Panc1 (cell line): ENCODE data around the gene GNG4.

Experiments used
- POLR2AphosphoS5 ChIP-seq: IDR thresholded peaks from 2 replicates; pipeline ENCODE4 v1.6.1; 2012; ENCODE audit warnings: mild to moderate bottlenecking, low read depth, low read length, moderate library complexity
- SIN3A ChIP-seq: IDR thresholded peaks from 2 replicates; pipeline ENCODE4 v1.6.1; 2012; ENCODE audit warnings: low read depth, mild to moderate bottlenecking, low read length, moderate library complexity, borderline replicate concordance; ENCODE audit not compliant: insufficient read depth
- TF ChIP-seq, protein P1 (sequence below): fragments of 450-650 bp; IDR thresholded peaks from 2 replicates; pipeline ENCODE4 v1.5.1; 2017; ENCODE audit warnings: mild to moderate bottlenecking
- TF ChIP-seq, protein P2 (sequence below), 2 experiments: IDR thresholded peaks; 2 replicates each; pipeline ENCODE4 v1.6.1; 2011 to 2012; ENCODE audit warnings: low read depth in 2 of 2, control low read depth in 1 of 2, low read length in 1 of 2, mild to moderate bottlenecking in 1 of 2, moderate library complexity in 1 of 2; ENCODE audit not compliant: insufficient read depth in 1 of 2

DNA sequence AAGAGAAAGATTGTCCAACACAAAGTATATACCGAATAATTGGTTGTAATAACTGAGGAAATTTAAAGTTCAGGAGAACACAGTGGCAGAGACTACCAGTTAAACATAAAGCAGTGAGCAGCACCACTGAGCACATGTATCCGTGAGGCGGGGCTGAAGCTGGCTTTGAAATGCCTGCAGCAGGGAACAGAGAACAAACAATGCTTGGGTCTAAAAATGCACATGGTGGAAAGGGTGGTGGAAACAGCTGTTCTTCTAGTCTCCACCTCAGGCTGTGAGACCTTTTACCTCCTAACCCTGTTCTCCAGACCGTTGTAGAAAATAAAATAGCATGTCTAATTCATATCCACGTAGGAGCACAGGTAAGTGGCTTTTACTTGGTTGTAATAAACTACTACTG, 7.7 kb upstream of the GNG4 start:
- TF ChIP-seq, protein P1, sequence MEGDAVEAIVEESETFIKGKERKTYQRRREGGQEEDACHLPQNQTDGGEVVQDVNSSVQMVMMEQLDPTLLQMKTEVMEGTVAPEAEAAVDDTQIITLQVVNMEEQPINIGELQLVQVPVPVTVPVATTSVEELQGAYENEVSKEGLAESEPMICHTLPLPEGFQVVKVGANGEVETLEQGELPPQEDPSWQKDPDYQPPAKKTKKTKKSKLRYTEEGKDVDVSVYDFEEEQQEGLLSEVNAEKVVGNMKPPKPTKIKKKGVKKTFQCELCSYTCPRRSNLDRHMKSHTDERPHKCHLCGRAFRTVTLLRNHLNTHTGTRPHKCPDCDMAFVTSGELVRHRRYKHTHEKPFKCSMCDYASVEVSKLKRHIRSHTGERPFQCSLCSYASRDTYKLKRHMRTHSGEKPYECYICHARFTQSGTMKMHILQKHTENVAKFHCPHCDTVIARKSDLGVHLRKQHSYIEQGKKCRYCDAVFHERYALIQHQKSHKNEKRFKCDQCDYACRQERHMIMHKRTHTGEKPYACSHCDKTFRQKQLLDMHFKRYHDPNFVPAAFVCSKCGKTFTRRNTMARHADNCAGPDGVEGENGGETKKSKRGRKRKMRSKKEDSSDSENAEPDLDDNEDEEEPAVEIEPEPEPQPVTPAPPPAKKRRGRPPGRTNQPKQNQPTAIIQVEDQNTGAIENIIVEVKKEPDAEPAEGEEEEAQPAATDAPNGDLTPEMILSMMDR: no peak
- TF ChIP-seq POLR2AphosphoS5 (no peak), SIN3A (no peak)
- TF ChIP-seq, protein P2, sequence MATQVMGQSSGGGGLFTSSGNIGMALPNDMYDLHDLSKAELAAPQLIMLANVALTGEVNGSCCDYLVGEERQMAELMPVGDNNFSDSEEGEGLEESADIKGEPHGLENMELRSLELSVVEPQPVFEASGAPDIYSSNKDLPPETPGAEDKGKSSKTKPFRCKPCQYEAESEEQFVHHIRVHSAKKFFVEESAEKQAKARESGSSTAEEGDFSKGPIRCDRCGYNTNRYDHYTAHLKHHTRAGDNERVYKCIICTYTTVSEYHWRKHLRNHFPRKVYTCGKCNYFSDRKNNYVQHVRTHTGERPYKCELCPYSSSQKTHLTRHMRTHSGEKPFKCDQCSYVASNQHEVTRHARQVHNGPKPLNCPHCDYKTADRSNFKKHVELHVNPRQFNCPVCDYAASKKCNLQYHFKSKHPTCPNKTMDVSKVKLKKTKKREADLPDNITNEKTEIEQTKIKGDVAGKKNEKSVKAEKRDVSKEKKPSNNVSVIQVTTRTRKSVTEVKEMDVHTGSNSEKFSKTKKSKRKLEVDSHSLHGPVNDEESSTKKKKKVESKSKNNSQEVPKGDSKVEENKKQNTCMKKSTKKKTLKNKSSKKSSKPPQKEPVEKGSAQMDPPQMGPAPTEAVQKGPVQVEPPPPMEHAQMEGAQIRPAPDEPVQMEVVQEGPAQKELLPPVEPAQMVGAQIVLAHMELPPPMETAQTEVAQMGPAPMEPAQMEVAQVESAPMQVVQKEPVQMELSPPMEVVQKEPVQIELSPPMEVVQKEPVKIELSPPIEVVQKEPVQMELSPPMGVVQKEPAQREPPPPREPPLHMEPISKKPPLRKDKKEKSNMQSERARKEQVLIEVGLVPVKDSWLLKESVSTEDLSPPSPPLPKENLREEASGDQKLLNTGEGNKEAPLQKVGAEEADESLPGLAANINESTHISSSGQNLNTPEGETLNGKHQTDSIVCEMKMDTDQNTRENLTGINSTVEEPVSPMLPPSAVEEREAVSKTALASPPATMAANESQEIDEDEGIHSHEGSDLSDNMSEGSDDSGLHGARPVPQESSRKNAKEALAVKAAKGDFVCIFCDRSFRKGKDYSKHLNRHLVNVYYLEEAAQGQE (IDR thresholded peaks at IDR 0.05; ENCODE audit: insufficient read depth in 1 of 2, low read depth in 2 of 2, low read length in 1 of 2): no peak
